ENCODE results near the gene RALGAPA2.

DNA sequence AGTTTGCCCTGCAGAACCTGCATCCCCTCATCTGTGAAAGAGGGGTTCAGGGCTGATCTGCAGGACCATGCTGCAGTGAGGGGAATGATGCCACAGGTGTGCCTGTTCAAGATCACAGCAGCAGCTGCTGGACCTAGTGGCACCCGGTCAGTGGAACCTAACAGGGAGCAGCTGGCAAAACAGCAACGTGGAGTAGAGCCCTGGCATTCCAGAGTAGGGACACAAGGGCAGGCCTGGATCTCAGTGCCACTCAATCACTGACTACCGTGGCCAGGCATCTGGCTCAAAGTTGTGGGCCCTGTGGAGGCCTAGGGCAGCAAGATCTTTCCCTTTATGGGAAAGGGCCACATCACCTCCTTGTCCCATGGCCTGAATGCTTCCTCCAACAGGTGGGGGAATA lies 282.4 kb downstream of the RALGAPA2 start:
- no peak for TF ChIP-seq EZH2phosphoT487 (IDR thresholded peaks at IDR 0.05; ENCODE audit: borderline replicate concordance)
- TF ChIP-seq, protein P1, sequence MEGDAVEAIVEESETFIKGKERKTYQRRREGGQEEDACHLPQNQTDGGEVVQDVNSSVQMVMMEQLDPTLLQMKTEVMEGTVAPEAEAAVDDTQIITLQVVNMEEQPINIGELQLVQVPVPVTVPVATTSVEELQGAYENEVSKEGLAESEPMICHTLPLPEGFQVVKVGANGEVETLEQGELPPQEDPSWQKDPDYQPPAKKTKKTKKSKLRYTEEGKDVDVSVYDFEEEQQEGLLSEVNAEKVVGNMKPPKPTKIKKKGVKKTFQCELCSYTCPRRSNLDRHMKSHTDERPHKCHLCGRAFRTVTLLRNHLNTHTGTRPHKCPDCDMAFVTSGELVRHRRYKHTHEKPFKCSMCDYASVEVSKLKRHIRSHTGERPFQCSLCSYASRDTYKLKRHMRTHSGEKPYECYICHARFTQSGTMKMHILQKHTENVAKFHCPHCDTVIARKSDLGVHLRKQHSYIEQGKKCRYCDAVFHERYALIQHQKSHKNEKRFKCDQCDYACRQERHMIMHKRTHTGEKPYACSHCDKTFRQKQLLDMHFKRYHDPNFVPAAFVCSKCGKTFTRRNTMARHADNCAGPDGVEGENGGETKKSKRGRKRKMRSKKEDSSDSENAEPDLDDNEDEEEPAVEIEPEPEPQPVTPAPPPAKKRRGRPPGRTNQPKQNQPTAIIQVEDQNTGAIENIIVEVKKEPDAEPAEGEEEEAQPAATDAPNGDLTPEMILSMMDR (conservative IDR thresholded peaks at IDR 0.05; ENCODE audit: low read length), result no peak
